NT2/D1 (cell line): Measurements from ENCODE around the gene IGFL3.
"Not testable (repeated sequence)": the region's sequence is repeated elsewhere in the genome, so short reads cannot be mapped to it uniquely, and the experiment has no call there.

Experiments
- DNase-seq: peaks from one replicate; pipeline ENCODE4 v3.0.0-alpha.2; 2011; ENCODE audit warnings: low read depth, low spot score
- H3K27me3 ChIP-seq: 2 replicates; pipeline ENCODE4 v1.6.0; 2011; ENCODE audit warnings: mild to moderate bottlenecking; ENCODE audit not compliant: insufficient read length, insufficient read depth
- H3K36me3 ChIP-seq: 2 replicates; pipeline ENCODE4 v1.6.1; 2011; ENCODE audit warnings: mild to moderate bottlenecking, low read length, mixed read lengths; ENCODE audit not compliant: insufficient read depth, insufficient read length
- H3K4me1 ChIP-seq: 2 replicates; pipeline ENCODE4 v1.5.1; 2011; ENCODE audit not compliant: insufficient read depth, insufficient read length
- H3K4me3 ChIP-seq: 2 replicates; pipeline ENCODE4 v1.5.1; 2011; ENCODE audit warnings: low read depth; ENCODE audit not compliant: insufficient read length
- H3K9ac ChIP-seq: 2 replicates; pipeline ENCODE4 v1.6.0; 2011; ENCODE audit warnings: low read depth; ENCODE audit not compliant: insufficient read length
- H3K9me3 ChIP-seq: 2 replicates; pipeline ENCODE4 v1.5.1; 2011; ENCODE audit warnings: mild to moderate bottlenecking, low read length; ENCODE audit not compliant: insufficient read depth
- SUZ12 ChIP-seq: IDR thresholded peaks from 2 replicates; pipeline ENCODE4 v1.6.1; 2011; ENCODE audit not compliant: insufficient read length, insufficient read depth; ENCODE audit errors: extremely low read depth
- YY1 ChIP-seq: IDR thresholded peaks from 2 replicates; pipeline ENCODE4 v1.6.1; 2011; ENCODE audit not compliant: insufficient read length, insufficient read depth
- ZNF274 ChIP-seq: IDR thresholded peaks from 2 replicates; pipeline ENCODE4 v1.6.1; 2011; ENCODE audit warnings: mild to moderate bottlenecking, low read depth, low read length

Gene IGFL3

DNA sequence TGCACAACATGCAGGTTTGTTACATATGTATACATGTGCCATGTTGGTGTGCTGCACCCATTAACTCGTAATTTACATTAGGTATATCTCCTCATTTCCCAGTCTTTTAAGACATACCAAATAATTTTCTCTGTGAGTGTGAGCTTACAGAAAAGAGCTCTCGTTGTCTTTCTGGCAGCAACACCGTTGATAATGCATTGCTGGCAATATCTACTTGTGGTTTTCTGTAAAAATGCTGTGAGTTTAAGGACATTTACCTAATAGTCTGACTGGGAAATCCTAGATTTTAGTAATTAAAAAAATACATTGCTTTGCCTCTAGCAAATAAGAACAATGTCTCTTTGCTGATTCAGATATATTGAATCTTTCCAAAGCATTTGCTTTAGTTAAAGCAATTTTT lies 8.4 kb downstream of the IGFL3 start:
- H3K36me3 ChIP-seq, result no peaks in the 10 kb centered on the region
- no peaks in the 10 kb centered on the region for H3K27me3 ChIP-seq
- H3K4me1 ChIP-seq, result no peaks in the 10 kb centered on the region
- H3K9ac ChIP-seq, result no peak overlapping the region
- H3K4me3 ChIP-seq, result no peak overlapping the region
- H3K9me3 ChIP-seq, result peaks cover 15% of the 10 kb centered on the region; the same call in 1 of the 2 replicates
- no peak for TF ChIP-seq SUZ12
- TF ChIP-seq YY1, result no peak
- TF ChIP-seq ZNF274, result no peak
- DNase-seq, result no peak

DNA sequence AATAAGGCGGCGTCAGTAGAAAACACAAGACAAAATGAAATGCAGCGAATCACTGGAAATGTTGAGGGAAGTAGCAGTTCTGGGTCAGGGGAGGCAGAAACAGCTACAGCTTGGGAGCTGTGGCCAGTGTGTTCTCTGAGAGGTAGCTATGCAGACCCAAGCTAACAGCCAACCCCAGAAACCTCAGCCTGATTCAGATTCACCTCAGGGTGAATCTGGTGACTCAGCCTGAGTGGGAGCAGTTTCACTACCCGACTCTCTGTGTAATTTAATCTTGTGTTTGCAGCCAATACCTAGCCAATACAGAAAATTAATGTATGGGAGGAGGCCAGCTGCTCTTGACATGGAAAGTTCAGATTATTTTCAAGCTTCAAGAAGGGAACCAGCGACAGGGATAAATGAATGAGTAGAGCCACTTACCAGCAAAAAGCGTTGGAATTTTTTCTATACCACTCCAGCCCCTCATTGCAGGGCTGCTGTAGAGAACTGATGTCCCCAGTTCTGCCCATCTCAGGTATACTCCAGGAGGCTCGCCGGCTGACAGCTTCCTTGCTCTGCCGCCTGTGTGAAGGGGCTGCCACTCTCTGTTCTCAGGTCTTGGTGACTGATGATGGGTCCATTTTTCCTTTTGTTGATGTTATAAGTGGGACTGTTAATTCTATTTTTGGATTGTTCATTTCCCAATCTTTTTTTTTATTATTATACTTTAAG lies 8.9 kb downstream of the IGFL3 start:
- Histone ChIP-seq H3K27me3 (no peaks in the 10 kb centered on the region), H3K9ac (no peak overlapping the region), H3K4me3 (no peak overlapping the region), H3K9me3 (peaks cover 15% of the 10 kb centered on the region; the same call in 1 of the 2 replicates), H3K4me1 (no peaks in the 10 kb centered on the region), H3K36me3 (no peaks in the 10 kb centered on the region)
- no peak for DNase-seq
- no peak for TF ChIP-seq ZNF274
- no peak for TF ChIP-seq YY1
- TF ChIP-seq SUZ12, result no peak

DNA sequence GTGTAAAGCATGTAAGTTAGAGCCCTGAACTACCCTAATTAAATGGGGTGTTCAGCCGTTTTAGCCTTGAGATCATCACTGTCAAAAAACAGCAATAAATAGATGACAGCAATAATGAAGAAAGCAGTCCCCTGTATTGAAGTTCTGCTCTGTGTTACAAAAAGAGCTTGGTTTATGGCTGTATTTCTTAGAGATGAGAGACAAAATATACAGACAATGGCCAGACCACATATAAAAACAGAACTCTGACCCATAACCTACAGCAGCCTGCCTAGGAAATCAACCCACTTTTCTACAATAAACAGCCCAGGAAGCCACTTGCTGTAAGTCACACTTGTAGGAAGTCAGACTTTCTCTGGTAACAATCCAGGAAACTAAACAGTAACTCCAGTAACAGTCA lies 10.8 kb downstream of the IGFL3 start:
- TF ChIP-seq YY1 (no peak), ZNF274 (no peak), SUZ12 (no peak)
- no peaks in the 10 kb centered on the region for H3K36me3 ChIP-seq
- no peaks in the 10 kb centered on the region for H3K27me3 ChIP-seq
- DNase-seq, result no peak
- H3K9me3 ChIP-seq, result no peaks in the 10 kb centered on the region
- no peak overlapping the region for H3K4me3 ChIP-seq
- H3K4me1 ChIP-seq, result no peaks in the 10 kb centered on the region
- H3K9ac ChIP-seq, result no peak overlapping the region

DNA sequence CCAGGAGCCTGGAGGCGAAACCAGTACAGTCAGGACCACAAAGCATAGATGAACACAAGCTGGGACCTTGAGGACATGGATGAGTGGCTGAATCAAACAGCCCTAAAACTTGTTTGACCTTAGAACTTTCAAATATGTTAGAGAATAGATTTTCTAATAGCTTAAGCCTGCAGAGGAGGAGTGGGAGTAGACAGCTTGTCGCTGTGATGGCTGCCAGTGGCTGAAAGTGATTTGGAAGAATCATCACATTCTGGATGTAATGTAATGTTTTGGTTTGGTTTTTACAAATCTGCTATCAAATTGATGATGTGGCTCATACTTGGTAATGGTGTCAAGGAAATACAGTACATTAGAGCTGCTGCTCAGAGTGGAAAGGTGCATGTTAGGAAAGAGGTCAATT lies 12.0 kb downstream of the IGFL3 start:
- no peak overlapping the region for H3K9ac ChIP-seq
- no peak for DNase-seq
- H3K36me3 ChIP-seq, result no peaks in the 10 kb centered on the region
- no peaks in the 10 kb centered on the region for H3K27me3 ChIP-seq
- TF ChIP-seq SUZ12 (no peak), YY1 (no peak), ZNF274 (no peak)
- H3K4me3 ChIP-seq, result no peak overlapping the region
- no peaks in the 10 kb centered on the region for H3K9me3 ChIP-seq
- no peaks in the 10 kb centered on the region for H3K4me1 ChIP-seq

DNA sequence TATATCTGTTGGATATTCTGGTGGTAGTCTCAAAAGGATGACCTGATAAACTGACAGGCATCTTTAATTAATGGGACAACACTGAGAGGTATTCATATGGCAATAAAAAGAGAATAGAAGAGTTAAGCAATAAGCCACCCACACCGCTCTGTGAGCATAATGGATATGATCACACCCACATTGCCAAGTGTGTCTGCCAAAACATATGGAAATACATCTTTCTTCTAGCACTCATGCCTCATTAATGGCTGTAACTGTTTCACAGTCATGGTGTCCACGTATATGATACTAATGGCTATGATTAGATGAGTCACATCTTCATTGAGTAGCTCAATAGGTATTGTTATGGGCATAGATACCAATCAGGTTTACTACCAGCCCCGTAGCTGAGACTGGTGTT lies 13.1 kb downstream of the IGFL3 start:
- Histone ChIP-seq H3K4me3 (no peak overlapping the region), H3K36me3 (no peaks in the 10 kb centered on the region), H3K4me1 (no peaks in the 10 kb centered on the region), H3K9me3 (no peaks in the 10 kb centered on the region), H3K27me3 (no peaks in the 10 kb centered on the region), H3K9ac (no peak overlapping the region)
- DNase-seq, result no peak
- no peak for TF ChIP-seq YY1
- no peak for TF ChIP-seq ZNF274
- TF ChIP-seq SUZ12, result no peak

DNA sequence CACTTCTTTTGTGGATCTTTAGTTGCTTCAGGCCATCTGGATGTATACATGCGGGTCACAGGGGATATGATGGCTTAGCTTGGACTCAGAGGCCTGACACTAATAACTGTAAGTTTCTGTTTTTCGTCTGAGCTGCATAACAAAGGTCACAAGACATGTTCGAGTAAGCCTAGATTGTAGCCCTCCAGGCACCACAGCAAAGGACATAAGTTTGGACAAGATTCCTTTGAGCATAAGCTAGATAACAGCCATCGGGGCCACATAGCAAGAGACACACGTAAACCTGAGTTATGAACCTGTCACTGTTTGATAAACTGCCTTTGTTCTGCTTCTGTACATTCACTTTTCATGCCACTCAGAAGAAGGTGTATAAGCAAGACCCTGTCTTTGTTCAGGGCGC lies 14.6 kb downstream of the IGFL3 start:
- Histone ChIP-seq H3K4me1 (no peaks in the 10 kb centered on the region), H3K4me3 (no peak overlapping the region), H3K36me3 (no peaks in the 10 kb centered on the region), H3K9me3 (peaks cover 6% of the 10 kb centered on the region; the same call in 1 of the 2 replicates), H3K27me3 (no peaks in the 10 kb centered on the region), H3K9ac (no peak overlapping the region)
- no peak for TF ChIP-seq ZNF274
- TF ChIP-seq SUZ12, result no peak
- no peak for DNase-seq

DNA sequence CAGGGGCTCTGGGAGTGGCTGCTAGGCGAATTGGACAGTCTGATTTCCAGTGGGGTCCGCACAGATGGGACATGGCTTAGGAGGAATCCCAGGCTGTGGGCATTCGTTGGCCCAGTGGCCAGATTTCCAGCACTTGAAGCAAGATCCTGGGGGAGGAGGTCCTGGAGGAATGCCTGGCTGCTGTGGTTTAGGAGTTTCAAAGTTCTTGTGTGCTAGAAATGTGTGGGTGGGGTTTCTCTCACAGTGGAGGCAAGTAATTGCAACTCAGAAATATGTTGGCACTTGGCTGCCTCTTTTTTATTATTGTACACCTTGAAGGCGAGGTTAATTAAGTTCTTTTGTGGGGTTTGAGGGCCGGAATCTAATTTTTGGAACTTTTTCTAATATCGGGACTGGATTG lies 17.1 kb downstream of the IGFL3 start:
- TF ChIP-seq SUZ12 (no peak), ZNF274 (no peak), YY1 (no peak)
- Histone ChIP-seq H3K27me3 (no peaks in the 10 kb centered on the region), H3K4me3 (no peak overlapping the region), H3K9me3 (peaks cover 6% of the 10 kb centered on the region; the same call in 1 of the 2 replicates), H3K36me3 (no peaks in the 10 kb centered on the region), H3K9ac (no peak overlapping the region), H3K4me1 (no peaks in the 10 kb centered on the region)
- DNase-seq, result no peak

DNA sequence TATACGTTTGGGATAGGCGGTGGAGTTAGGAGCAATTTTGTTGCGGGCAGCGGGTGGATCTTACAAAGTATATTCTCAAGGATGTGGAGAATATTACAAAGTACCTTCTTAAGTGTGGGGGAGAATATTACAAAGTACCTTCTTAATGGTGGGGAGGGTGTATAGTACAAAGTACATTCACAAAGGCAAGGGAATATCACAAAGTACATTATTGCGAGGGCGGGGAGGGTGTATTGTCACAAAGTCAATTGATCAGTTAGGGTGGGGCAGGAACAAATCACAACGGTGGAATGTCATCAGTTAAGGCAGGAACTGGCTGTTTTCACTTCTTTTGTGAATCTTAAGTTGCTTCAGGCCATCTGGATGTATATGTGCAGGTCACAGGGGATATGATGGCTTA lies 22.2 kb downstream of the IGFL3 start:
- H3K4me1 ChIP-seq, DNase-seq, H3K9ac ChIP-seq, H3K4me3 ChIP-seq, H3K27me3 ChIP-seq, H3K36me3 ChIP-seq: not testable (repeated sequence)
- H3K9me3 ChIP-seq, result peaks cover 11% of the 10 kb centered on the region; the same call in 1 of the 2 replicates
